ENCODE measurements around the gene ALX1. TPM values are rescaled to one million over a fixed set of nuclear protein-coding genes. Genes with fewer than 3 reads are reported as not detected.
A peak's percentile ranks its signal among the peaks of the same experiment; 100 is the strongest.

The ALX1 gene
- polyA plus RNA-seq (2013, experiment 1 of 2), result 1.9 TPM
- polyA plus RNA-seq (2013, experiment 2 of 2), result 1.5 TPM

DNA sequence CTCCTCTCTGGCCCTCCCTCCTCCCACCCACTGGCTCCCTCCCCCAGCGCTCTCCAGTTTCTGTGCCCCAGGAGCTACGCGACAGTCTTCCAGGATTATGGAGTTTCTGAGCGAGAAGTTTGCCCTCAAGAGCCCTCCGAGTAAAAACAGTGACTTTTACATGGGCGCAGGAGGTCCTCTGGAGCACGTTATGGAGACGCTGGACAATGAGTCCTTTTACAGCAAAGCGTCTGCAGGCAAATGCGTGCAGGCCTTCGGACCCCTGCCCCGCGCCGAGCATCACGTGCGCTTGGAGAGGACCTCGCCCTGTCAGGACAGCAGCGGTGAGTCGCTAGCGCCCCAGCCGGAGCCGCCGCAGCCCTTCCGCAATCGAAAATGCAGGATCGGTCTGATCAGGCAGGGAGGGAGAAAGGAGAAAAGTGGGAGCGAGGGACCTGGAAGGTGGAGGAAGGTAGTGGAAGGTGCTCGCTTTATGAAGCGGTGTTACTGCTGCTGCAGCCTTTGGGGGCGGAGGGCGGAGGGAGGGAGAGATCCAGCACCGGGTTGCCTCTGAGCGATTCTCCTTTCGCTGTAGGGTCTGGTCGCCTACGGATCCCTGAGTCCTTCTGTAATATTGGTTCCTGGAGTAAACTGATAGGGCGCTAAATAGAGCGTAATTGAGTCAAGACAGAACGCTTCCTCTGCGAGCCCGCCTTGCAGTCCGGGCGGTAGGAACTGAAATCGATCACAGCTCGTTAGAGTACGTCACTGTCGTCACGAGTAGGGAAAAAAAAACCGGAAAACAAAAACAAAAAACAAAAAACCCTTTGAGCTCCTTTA, at the start of gene ALX1:
ALX1 (plus strand) TSS at position 56 of the 819 bp plus-strand sequence; CDS start at position 98, 42 bp downstream.
- no peaks in the 10 kb centered on the region for H3K79me1 ChIP-seq (ENCODE audit: low read length)
- no CpG with 5 or more reads among the region's 49 CpGs for WGBS (ENCODE audit: extremely low coverage, insufficient coverage, low lambda C conversion rate)
- H3K23ac ChIP-seq (ENCODE audit: low read length), result no peak within 1 kb of the TSS
- DNase-seq, result peak; percentile 94
- peak within 1 kb of the TSS; percentile 71 for H3K27ac ChIP-seq (ENCODE audit: low read depth, low read length)
- peak within 1 kb of the TSS; percentile 3 for H2BK5ac ChIP-seq (ENCODE audit: low read length)
- H3K36me3 ChIP-seq (ENCODE audit: control insufficient read depth, insufficient read depth, low read length), result no peaks in the 10 kb centered on the region
- H4K5ac ChIP-seq (ENCODE audit: low read length), result no peak within 1 kb of the TSS
- peaks cover 11% of the 10 kb centered on the region for H3K27me3 ChIP-seq (ENCODE audit: insufficient read depth, low read length, poor library complexity)
- H3K18ac ChIP-seq (ENCODE audit: low read length), result peak within 1 kb of the TSS; percentile 90
- H2AK5ac ChIP-seq (ENCODE audit: low read length), result no peak within 1 kb of the TSS
- H3K4me3 ChIP-seq (ENCODE audit: low read length), result peak within 1 kb of the TSS; percentile 48
- no peak within 1 kb of the TSS for H4K8ac ChIP-seq (ENCODE audit: low read depth, low read length)
- H3K4me2 ChIP-seq (ENCODE audit: low read length), result peak within 1 kb of the TSS; percentile 99
- no peak within 1 kb of the TSS for H3K4ac ChIP-seq (ENCODE audit: low read depth, low read length)
- H2BK120ac ChIP-seq (ENCODE audit: low read depth, low read length), result no peak within 1 kb of the TSS
- no peaks in the 10 kb centered on the region for H3K79me2 ChIP-seq (ENCODE audit: control insufficient read depth, insufficient read depth, low read length)
- H3K4me1 ChIP-seq (ENCODE audit: control insufficient read depth, low read depth, low read length), result peaks cover under 1% of the 10 kb centered on the region
- no peak within 1 kb of the TSS for H2BK15ac ChIP-seq (replicated peaks; ENCODE audit: low read depth)
- peak within 1 kb of the TSS; percentile 77 for H3K9ac ChIP-seq (ENCODE audit: low read length)
- peak within 1 kb of the TSS; percentile 89 for H3K56ac ChIP-seq (ENCODE audit: low read length)

DNA sequence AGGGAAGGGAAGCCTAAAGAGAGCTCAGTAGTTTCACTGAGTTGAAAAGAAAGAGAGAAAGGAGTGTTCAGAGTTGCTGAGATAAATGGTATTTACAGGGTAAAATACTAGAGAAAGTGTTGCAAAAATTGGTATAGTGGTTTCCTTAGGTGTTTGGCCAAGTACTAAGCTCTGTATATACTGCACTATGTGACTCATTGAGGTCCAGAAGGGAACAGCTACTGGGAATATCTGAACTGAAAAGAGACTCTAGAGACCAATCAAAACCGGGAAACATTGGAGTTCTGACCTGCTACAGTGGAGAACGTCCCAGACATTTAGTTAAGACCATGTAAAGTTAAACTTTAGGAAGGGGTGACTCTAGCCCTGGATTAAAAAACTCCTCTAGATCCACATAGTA, 42.7 kb upstream of the ALX1 start:
- H2BK5ac ChIP-seq (ENCODE audit: low read length), result no peak overlapping the region
- no peaks in the 10 kb centered on the region for H3K27me3 ChIP-seq (ENCODE audit: insufficient read depth, low read length, poor library complexity)
- no peaks in the 10 kb centered on the region for H3K4me1 ChIP-seq (ENCODE audit: control insufficient read depth, low read depth, low read length)
- H3K9ac ChIP-seq (ENCODE audit: low read length), result no peak overlapping the region
- no peak overlapping the region for H3K4me3 ChIP-seq (ENCODE audit: low read length)
- WGBS (ENCODE audit: extremely low coverage, insufficient coverage, low lambda C conversion rate), result no CpG with 5 or more reads among the region's 2 CpGs
- no peak overlapping the region for H3K18ac ChIP-seq (ENCODE audit: low read length)
- H3K56ac ChIP-seq (ENCODE audit: low read length), result no peak overlapping the region
- H3K79me2 ChIP-seq (ENCODE audit: control insufficient read depth, insufficient read depth, low read length), result no peaks in the 10 kb centered on the region
- no peak overlapping the region for H2AK5ac ChIP-seq (ENCODE audit: low read length)
- no peak overlapping the region for H3K4me2 ChIP-seq (ENCODE audit: low read length)
- H2BK120ac ChIP-seq (ENCODE audit: low read depth, low read length), result no peak overlapping the region
- no peak overlapping the region for H3K23ac ChIP-seq (ENCODE audit: low read length)
- no peak overlapping the region for H2BK15ac ChIP-seq (replicated peaks; ENCODE audit: low read depth)
- H4K8ac ChIP-seq (ENCODE audit: low read depth, low read length), result no peak overlapping the region
- H3K27ac ChIP-seq (ENCODE audit: low read depth, low read length), result no peak overlapping the region
- no peaks in the 10 kb centered on the region for H3K79me1 ChIP-seq (ENCODE audit: low read length)
- DNase-seq, result no peak
- H3K36me3 ChIP-seq (ENCODE audit: control insufficient read depth, insufficient read depth, low read length), result no peaks in the 10 kb centered on the region
- no peak overlapping the region for H4K5ac ChIP-seq (ENCODE audit: low read length)
- H3K4ac ChIP-seq (ENCODE audit: low read depth, low read length), result no peak overlapping the region

DNA sequence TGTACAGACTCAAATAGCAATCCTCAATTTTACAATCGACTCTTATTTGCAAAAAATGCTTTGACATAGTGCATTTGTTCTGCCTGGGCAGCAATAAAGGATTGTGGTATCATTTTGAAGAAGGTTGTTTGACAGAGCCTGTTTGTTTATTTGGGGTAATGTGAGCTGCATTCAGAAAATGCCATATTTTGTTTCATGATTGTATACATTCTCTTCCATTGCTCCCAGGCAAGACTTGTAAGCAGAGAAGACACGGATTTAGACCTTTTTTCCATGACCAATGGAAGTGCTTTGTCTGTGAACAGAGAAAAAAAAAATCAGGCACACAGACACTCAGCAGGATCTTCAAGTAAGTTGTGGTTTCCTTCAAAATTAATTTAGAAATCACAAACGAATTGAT, 35.5 kb upstream of the ALX1 start:
- Histone ChIP-seq H3K9ac (ENCODE audit: low read length) (no peak overlapping the region), H3K27ac (ENCODE audit: low read depth, low read length) (no peak overlapping the region), H3K23ac (ENCODE audit: low read length) (no peak overlapping the region), H2AK5ac (ENCODE audit: low read length) (no peak overlapping the region), H3K18ac (ENCODE audit: low read length) (no peak overlapping the region), H3K4me2 (ENCODE audit: low read length) (no peak overlapping the region), H3K36me3 (ENCODE audit: control insufficient read depth, insufficient read depth, low read length) (no peaks in the 10 kb centered on the region), H2BK120ac (ENCODE audit: low read depth, low read length) (no peak overlapping the region), H3K4ac (ENCODE audit: low read depth, low read length) (no peak overlapping the region), H3K79me2 (ENCODE audit: control insufficient read depth, insufficient read depth, low read length) (no peaks in the 10 kb centered on the region), H3K27me3 (ENCODE audit: insufficient read depth, low read length, poor library complexity) (no peaks in the 10 kb centered on the region), H3K56ac (ENCODE audit: low read length) (no peak overlapping the region), H2BK5ac (ENCODE audit: low read length) (no peak overlapping the region), H2BK15ac (replicated peaks; ENCODE audit: low read depth) (no peak overlapping the region), H4K8ac (ENCODE audit: low read depth, low read length) (no peak overlapping the region), H3K4me1 (ENCODE audit: control insufficient read depth, low read depth, low read length) (no peaks in the 10 kb centered on the region), H3K4me3 (ENCODE audit: low read length) (no peak overlapping the region), H4K5ac (ENCODE audit: low read length) (no peak overlapping the region), H3K79me1 (ENCODE audit: low read length) (no peaks in the 10 kb centered on the region)
- WGBS (ENCODE audit: extremely low coverage, insufficient coverage, low lambda C conversion rate), result no CpG with 5 or more reads among the region's 3 CpGs
- DNase-seq, result no peak

DNA sequence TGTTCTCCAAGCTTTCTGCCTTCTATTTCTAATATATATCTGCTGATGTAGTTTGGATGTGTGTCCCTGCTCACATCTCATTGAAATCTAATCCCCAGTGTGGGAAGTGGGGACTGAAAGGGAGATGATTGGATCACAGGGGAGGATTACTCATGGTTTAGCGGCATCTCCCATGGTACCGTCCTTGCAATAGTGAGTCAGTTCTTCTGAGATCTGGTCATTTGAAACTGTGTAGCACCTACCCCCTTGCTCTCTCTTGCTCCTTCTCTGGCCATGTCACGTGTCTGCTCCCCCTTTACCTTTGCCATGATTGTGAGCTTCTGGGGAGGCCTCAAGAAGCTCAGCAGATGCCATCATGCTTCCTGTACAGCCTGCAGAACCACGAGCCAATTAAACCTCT, 26.2 kb upstream of the ALX1 start:
- no peaks in the 10 kb centered on the region for H3K36me3 ChIP-seq (ENCODE audit: control insufficient read depth, insufficient read depth, low read length)
- no peak overlapping the region for H4K5ac ChIP-seq (ENCODE audit: low read length)
- no peak overlapping the region for H3K56ac ChIP-seq (ENCODE audit: low read length)
- no peak overlapping the region for H3K18ac ChIP-seq (ENCODE audit: low read length)
- no peak overlapping the region for H4K8ac ChIP-seq (ENCODE audit: low read depth, low read length)
- no peaks in the 10 kb centered on the region for H3K27me3 ChIP-seq (ENCODE audit: insufficient read depth, low read length, poor library complexity)
- no CpG with 5 or more reads among the region's 4 CpGs for WGBS (ENCODE audit: extremely low coverage, insufficient coverage, low lambda C conversion rate)
- H3K27ac ChIP-seq (ENCODE audit: low read depth, low read length), result no peak overlapping the region
- H2AK5ac ChIP-seq (ENCODE audit: low read length), result no peak overlapping the region
- no peak overlapping the region for H3K4me3 ChIP-seq (ENCODE audit: low read length)
- H2BK15ac ChIP-seq (replicated peaks; ENCODE audit: low read depth), result no peak overlapping the region
- no peaks in the 10 kb centered on the region for H3K4me1 ChIP-seq (ENCODE audit: control insufficient read depth, low read depth, low read length)
- no peak overlapping the region for H2BK120ac ChIP-seq (ENCODE audit: low read depth, low read length)
- H3K4me2 ChIP-seq (ENCODE audit: low read length), result no peak overlapping the region
- no peaks in the 10 kb centered on the region for H3K79me2 ChIP-seq (ENCODE audit: control insufficient read depth, insufficient read depth, low read length)
- H3K4ac ChIP-seq (ENCODE audit: low read depth, low read length), result no peak overlapping the region
- H3K9ac ChIP-seq (ENCODE audit: low read length), result no peak overlapping the region
- DNase-seq, result no peak
- no peaks in the 10 kb centered on the region for H3K79me1 ChIP-seq (ENCODE audit: low read length)
- no peak overlapping the region for H3K23ac ChIP-seq (ENCODE audit: low read length)
- H2BK5ac ChIP-seq (ENCODE audit: low read length), result no peak overlapping the region

DNA sequence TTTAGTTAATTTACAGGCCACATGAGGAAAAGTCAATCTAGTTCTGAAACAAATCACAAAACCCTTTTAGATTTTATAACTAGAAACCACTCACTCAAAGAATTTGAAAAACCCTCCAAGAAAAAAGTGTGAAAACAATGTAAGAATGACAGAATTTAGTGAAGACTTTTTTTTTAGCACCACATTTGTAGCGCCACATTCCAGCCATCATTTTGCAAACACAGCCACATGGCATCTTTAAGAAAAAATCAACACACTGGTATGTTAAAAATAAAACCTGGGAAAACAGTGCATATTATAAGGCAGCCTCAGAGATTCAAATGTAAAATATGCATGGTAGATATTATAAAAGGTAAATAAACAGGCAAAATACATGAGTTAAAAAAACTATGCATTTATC, 22.3 kb upstream of the ALX1 start:
- WGBS (ENCODE audit: extremely low coverage, insufficient coverage, low lambda C conversion rate), result no CpG with 5 or more reads among the region's 1 CpG
- H4K5ac ChIP-seq (ENCODE audit: low read length), result no peak overlapping the region
- H3K4me3 ChIP-seq (ENCODE audit: low read length), result no peak overlapping the region
- H3K36me3 ChIP-seq (ENCODE audit: control insufficient read depth, insufficient read depth, low read length), result no peaks in the 10 kb centered on the region
- H2AK5ac ChIP-seq (ENCODE audit: low read length), result no peak overlapping the region
- H3K18ac ChIP-seq (ENCODE audit: low read length), result no peak overlapping the region
- no peak for DNase-seq
- no peak overlapping the region for H3K27ac ChIP-seq (ENCODE audit: low read depth, low read length)
- H4K8ac ChIP-seq (ENCODE audit: low read depth, low read length), result no peak overlapping the region
- H3K4me1 ChIP-seq (ENCODE audit: control insufficient read depth, low read depth, low read length), result no peaks in the 10 kb centered on the region
- no peaks in the 10 kb centered on the region for H3K79me2 ChIP-seq (ENCODE audit: control insufficient read depth, insufficient read depth, low read length)
- H2BK15ac ChIP-seq (replicated peaks; ENCODE audit: low read depth), result no peak overlapping the region
- no peak overlapping the region for H2BK120ac ChIP-seq (ENCODE audit: low read depth, low read length)
- no peaks in the 10 kb centered on the region for H3K27me3 ChIP-seq (ENCODE audit: insufficient read depth, low read length, poor library complexity)
- no peak overlapping the region for H3K23ac ChIP-seq (ENCODE audit: low read length)
- H3K79me1 ChIP-seq (ENCODE audit: low read length), result no peaks in the 10 kb centered on the region
- H3K56ac ChIP-seq (ENCODE audit: low read length), result no peak overlapping the region
- H3K9ac ChIP-seq (ENCODE audit: low read length), result no peak overlapping the region
- H3K4ac ChIP-seq (ENCODE audit: low read depth, low read length), result no peak overlapping the region
- H2BK5ac ChIP-seq (ENCODE audit: low read length), result no peak overlapping the region
- no peak overlapping the region for H3K4me2 ChIP-seq (ENCODE audit: low read length)

DNA sequence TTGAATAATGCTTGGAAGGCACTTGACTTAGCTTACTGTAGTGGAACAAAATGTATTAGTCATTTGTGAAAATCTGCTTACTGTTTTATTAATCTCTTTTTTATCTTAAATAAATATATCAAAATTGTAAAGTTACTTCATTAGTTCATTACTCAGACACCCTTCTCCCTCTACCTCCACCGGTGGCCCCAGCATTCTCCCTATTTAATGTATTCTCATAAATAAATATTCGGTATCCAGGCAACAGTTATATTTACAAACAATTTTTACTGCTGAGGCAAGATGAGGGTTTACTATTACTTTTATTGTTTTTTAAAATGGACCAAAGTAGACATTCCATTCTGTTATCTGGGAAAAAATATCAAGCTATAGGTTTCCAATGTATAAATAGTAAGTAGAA, 19.6 kb upstream of the ALX1 start:
- H3K79me2 ChIP-seq (ENCODE audit: control insufficient read depth, insufficient read depth, low read length), result no peaks in the 10 kb centered on the region
- H3K36me3 ChIP-seq (ENCODE audit: control insufficient read depth, insufficient read depth, low read length), result no peaks in the 10 kb centered on the region
- no peak overlapping the region for H2BK120ac ChIP-seq (ENCODE audit: low read depth, low read length)
- DNase-seq, result no peak
- H3K4me1 ChIP-seq (ENCODE audit: control insufficient read depth, low read depth, low read length), result no peaks in the 10 kb centered on the region
- H3K56ac ChIP-seq (ENCODE audit: low read length), result no peak overlapping the region
- no CpG with 5 or more reads among the region's 2 CpGs for WGBS (ENCODE audit: extremely low coverage, insufficient coverage, low lambda C conversion rate)
- no peak overlapping the region for H3K18ac ChIP-seq (ENCODE audit: low read length)
- no peak overlapping the region for H3K4ac ChIP-seq (ENCODE audit: low read depth, low read length)
- no peak overlapping the region for H3K9ac ChIP-seq (ENCODE audit: low read length)
- H3K23ac ChIP-seq (ENCODE audit: low read length), result no peak overlapping the region
- H3K27me3 ChIP-seq (ENCODE audit: insufficient read depth, low read length, poor library complexity), result no peaks in the 10 kb centered on the region
- H3K4me3 ChIP-seq (ENCODE audit: low read length), result no peak overlapping the region
- H2BK5ac ChIP-seq (ENCODE audit: low read length), result no peak overlapping the region
- H2AK5ac ChIP-seq (ENCODE audit: low read length), result no peak overlapping the region
- no peak overlapping the region for H4K8ac ChIP-seq (ENCODE audit: low read depth, low read length)
- no peak overlapping the region for H2BK15ac ChIP-seq (replicated peaks; ENCODE audit: low read depth)
- no peak overlapping the region for H3K4me2 ChIP-seq (ENCODE audit: low read length)
- no peaks in the 10 kb centered on the region for H3K79me1 ChIP-seq (ENCODE audit: low read length)
- H4K5ac ChIP-seq (ENCODE audit: low read length), result no peak overlapping the region
- no peak overlapping the region for H3K27ac ChIP-seq (ENCODE audit: low read depth, low read length)

All from mesendoderm (in vitro differentiated cells).